Stimulated activated CD4-positive, alpha-beta T cell treated with anti-CD3 and anti-CD28 coated beads, Interleukin-15, amount 100 ng/mL, for 48 hours (primary cell): Measurements from ENCODE around the gene TDRD12.

Experiments
- DNase-seq, 2 donors: peaks; one replicate each; pipeline ENCODE4 v3.0.0-alpha.2; 2020; ENCODE audit warnings: low read depth in 2 of 2

Gene TDRD12, protein sequence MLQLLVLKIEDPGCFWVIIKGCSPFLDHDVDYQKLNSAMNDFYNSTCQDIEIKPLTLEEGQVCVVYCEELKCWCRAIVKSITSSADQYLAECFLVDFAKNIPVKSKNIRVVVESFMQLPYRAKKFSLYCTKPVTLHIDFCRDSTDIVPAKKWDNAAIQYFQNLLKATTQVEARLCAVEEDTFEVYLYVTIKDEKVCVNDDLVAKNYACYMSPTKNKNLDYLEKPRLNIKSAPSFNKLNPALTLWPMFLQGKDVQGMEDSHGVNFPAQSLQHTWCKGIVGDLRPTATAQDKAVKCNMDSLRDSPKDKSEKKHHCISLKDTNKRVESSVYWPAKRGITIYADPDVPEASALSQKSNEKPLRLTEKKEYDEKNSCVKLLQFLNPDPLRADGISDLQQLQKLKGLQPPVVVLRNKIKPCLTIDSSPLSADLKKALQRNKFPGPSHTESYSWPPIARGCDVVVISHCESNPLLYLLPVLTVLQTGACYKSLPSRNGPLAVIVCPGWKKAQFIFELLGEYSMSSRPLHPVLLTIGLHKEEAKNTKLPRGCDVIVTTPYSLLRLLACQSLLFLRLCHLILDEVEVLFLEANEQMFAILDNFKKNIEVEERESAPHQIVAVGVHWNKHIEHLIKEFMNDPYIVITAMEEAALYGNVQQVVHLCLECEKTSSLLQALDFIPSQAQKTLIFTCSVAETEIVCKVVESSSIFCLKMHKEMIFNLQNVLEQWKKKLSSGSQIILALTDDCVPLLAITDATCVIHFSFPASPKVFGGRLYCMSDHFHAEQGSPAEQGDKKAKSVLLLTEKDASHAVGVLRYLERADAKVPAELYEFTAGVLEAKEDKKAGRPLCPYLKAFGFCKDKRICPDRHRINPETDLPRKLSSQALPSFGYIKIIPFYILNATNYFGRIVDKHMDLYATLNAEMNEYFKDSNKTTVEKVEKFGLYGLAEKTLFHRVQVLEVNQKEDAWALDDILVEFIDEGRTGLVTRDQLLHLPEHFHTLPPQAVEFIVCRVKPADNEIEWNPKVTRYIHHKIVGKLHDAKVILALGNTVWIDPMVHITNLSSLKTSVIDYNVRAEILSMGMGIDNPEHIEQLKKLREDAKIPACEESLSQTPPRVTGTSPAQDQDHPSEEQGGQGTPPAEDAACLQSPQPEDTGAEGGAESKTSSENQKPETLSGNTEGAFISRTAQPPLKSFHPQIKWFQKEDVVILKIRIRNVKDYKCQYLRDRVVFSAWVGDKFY (N-terminal part only)

DNA sequence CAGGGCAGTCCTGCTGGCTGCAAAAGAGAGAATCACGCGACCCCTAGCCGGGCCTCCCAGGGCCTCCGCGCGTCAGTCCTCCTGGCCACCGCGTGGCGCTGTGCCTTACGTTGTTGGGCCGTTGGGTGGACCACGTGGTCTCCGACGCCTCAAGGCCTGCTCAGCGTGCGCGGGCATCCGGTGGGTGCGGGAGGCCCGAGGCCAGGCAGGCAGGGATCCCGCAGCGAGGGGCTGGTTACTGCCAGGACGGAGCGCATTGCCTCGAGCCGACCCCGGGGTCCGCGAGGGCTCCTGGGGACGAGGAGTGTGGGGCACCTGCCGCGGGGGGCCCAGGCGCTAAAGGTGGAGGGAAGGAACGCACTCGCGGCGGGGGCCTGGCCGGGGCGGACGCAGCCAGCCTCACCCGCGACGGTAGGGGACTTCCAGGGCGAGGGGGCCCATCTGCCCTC is at the start of gene TDRD12:
TDRD12 (plus strand) TSS at position 157 of the 449 bp plus-strand sequence. CDS start 306 bp downstream, outside the sequence.
- DNase-seq: no peak

DNA sequence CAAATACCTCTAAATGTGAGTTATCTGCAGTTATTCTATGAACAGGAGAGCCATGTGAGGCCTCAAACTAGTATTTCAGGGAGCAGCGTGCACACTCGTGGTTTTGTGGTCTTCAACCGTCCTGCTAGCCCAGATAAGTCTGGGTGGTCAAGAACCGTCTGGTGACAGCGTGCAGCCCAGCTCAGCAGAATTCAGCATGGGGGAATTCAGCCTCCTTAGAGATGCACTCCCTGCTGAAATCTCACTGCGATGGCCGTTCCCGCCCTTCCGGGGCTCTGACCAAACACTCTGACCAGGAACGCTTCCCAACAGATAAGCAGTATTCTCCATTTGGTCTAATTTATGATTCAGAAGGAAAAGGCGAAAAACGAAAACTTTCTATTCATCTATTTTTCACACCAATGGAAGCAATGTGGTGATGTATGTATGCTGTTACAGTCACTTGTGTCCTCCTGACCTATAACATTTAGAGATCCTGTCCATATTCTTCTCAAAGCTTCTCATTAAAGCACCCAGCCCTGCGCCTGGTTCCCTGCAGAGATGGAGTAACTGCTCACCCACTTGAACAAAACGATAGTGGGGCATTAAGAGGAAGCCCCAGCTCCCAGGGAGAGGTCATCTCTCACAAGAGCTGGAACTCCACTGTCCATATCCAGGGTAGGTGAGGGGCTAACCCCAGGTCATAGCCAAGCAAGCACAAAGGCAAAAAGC is 47.5 kb upstream of the TDRD12 start:
- no peak for DNase-seq

DNA sequence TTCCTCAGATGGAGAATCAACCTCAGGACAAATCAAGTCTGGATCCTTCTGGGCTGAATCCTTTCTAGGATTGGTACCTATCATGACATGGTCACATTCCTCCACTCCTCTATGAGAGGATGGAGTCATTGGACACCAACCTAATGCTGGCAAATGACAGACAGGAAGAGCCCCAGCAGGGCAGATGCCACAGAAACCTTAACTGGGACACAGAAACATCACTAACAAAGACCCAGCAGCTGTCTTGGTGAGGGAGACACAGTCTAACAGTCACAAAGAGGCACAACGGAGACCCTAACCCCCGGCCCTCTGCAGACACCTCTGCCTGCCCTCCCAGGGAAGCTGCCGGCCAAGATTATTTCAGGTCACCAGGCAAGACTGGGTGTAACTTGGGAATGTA is 46.7 kb upstream of the TDRD12 start:
- DNase-seq: no peak

DNA sequence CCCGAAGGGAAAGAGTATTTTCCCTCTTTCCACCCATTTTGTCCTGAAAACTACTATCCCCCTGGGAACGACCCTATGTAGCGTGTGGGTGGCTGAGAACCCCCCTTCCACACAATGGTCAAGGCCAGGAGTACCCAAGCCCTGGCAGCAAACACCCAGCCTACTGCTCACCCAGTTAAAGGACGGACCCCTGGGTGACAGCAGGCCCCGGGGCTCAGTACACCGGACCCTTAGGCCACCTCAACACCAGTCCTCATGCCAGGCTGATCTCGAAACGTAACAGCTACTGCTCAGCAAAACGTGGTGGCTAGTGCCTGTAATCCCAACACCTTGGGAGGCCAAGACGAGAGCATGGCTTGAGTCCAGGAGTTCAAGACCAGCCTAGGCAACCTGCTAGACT is 46.0 kb upstream of the TDRD12 start:
- DNase-seq: no peak

DNA sequence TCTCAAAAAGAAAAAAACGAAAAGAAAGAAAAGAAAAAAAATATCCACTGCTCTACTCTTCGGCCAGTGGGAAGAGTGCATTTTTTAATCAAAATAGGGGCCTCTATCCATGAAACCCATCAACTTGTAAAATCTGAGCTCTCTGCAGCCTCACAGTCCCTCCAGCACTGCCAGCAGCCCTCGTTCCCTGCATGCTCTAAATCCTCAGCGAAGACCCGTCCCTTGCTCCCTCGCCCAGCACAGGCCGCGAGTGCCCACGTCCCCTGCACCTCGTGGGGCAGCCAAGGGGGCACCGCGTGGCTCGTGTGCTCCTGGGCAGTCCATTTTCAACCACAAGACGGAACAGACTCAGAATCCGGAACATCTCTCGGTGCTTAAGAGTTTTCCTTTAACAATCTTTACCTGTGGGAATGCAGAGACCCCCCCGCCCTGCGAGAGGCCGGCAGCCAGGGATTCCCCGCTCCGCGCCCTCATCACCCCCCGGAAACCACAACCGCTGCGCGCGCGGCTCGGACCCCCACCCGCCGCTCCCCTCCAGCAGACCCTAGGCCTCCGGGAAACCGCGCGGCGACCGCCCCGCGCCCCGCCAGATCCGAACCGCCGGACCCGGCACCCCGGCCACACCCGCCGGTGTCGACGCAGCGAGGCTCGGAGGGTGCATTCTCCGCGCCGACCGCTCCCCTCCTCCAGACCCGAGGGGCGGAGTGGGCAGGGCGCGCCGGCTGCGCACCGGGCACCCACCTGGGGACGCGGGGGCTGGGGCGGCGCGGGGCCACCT is 45.2 kb upstream of the TDRD12 start:
- DNase-seq: no peak

DNA sequence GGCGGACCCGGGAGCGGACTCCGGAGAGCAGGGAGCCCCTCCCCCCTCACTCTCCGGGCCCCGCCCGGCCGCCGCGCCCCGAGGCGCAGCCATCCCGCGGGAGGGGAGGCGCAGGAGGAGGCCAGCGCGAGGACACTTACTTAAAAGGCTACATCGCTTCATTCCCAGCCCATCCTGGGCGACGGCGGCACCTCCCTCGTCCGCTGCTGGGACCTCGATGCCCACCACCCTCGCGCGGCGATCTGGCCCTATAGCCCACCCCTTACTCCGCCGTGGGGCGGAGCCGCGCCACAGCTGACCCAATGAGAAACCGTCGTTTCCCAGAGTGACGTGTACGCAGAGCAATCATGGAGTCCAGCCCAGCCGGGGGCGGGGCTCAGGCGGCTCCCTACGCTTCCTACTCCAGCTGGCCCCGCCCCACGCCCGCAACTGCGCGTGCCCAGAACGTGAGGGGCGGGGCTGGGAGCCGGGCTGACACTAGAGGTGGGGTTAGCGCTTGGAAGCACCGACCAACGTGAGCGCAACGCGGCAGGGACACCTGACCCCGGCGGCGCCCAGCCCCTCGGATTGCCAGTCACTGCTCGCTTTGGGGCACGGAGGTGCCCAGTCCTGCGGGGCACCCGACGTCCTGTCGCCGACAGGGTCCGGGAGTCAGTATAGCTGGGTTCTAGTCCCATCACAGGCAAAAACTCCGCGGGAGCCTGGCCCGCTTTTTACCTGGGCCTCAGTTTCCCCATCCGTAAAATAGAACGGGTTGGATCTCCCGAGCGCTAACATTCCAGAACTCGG is 44.4 kb upstream of the TDRD12 start, which contains the start of gene ANKRD27:
ANKRD27 (minus strand) TSS at position 250 of the 789 bp plus-strand sequence. CDS start 16,165 bp downstream, outside the sequence.
- DNase-seq: peak; percentile 95 to 97

DNA sequence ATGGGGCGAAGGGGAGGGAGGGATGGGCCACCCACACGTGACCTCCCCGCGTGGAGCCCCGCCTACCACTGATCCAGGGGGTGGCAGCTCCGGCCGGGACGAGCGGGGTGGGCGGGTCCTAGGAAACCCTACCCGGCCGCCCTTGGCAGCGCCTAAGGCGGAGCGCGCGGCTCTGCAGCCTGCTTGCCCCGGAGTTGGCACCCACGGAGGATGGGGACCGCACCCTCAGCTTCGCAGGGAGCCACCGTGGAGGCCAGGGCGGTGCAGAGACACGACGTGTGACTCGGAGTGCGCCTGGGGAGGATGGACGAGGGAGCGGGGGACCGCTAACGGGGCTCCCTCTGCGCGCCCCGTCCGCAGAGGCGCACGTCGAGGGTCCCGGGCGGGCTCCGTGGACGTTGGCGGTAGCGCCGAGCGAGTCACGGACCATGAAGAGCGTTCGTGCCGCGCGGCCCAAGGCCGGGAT is 43.8 kb upstream of the TDRD12 start, which contains the start of gene RGS9BP:
RGS9BP (plus strand) TSS at position 129 of the 466 bp plus-strand sequence. CDS start 416 bp downstream, outside the sequence.
- peak in 1 of 2 donors; percentile 30 for DNase-seq

DNA sequence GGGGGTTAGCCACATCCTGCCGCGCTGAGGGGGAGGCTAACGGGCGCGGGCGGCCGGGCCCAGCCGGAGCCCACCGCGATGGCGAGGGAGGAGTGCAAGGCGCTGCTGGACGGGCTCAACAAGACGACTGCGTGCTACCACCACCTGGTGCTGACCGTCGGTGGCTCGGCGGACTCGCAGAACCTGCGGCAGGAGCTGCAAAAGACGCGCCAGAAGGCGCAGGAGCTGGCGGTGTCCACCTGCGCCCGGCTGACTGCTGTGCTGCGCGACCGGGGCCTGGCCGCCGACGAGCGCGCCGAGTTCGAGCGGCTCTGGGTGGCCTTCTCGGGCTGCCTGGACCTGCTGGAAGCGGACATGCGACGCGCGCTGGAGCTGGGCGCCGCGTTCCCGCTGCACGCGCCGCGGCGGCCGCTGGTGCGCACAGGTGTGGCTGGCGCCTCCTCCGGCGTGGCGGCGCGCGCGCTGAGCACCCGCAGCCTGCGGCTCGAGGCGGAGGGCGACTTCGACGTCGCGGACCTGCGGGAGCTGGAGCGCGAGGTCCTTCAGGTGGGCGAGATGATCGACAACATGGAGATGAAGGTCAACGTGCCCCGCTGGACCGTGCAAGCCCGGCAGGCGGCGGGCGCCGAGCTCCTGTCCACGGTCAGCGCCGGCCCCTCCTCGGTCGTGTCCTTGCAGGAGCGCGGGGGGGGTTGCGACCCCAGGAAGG is 43.2 kb upstream of the TDRD12 start:
- DNase-seq: no peak

DNA sequence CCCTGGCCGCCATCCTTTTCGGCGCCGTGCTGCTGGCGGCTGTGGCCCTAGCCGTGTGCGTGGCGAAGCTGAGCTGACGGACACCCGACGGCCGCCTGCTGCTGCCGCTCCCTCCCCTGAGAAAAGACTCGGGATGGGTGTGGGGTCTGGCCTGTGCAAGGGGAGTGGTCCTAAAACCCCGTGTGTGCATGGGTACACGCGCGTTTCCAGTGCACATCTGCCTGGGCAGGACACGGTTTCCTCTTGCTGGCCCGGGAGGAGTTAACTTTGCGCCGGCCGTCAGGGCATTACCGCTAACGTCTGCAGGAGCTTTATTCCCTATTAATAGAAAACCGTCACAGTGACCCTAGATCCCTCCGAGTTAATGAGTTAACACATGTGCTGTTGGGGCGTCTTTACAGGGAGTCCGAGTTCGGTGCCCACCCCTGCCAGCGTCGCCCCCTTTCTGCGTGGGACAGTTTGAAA is 42.6 kb upstream of the TDRD12 start:
- DNase-seq: no peak

DNA sequence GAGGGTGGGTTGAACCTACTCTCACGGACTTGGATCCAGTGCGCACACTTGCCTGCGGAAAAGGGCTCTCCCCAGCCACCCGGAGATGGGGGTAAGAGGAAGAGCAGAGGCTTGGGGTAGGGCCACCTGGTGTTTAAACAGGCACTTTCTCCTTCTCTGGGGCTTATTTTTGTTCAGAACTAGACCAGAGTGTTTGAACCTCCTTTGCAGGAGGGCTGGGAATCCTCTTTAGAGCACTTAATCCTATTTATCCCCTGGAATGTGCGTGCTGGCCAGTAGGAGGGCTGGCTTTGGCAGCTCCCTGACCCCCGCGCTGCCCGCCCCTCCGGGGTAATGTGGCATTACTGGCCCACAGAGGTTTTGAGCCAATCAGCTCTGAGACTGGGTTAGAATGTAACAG is 41.9 kb upstream of the TDRD12 start:
- no peak for DNase-seq

DNA sequence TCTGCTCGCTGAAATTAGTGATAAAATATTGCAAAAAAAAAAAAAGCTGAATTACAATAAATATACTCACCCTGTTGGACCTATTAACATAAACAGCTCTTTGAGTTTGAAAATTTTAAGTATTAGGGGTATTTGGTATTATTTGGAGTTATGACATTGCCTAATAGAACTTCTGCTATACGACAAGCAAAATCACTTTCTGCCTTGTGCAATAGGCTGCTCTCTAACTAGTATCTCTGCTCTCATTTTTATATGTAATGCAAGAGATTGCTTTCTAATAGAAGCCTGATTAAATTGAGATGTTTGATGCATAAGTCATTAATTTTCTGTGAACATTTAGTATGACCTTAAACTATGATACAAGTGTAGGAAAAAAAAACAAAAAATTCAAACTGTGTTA is 38.6 kb upstream of the TDRD12 start:
- DNase-seq: no peak

DNA sequence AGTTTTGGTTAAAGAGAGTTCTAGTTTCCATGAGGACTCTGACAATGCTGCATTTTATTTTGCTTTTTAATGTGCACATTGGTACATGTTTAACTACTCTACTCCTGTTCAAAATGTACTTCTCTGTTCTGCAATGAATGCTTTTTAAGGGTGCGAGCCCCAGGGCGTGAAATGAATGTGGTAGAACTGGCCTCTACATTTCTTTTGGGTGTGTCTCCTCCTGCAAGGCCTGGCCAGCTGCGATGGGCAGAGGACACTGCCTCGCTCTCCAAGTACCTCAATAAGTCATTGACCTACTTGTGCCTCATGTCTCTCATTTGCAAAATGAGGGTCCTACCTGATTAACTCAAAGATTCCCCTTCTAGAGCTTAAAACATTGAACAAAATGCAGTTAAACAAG is 37.2 kb upstream of the TDRD12 start:
- DNase-seq: no peak

DNA sequence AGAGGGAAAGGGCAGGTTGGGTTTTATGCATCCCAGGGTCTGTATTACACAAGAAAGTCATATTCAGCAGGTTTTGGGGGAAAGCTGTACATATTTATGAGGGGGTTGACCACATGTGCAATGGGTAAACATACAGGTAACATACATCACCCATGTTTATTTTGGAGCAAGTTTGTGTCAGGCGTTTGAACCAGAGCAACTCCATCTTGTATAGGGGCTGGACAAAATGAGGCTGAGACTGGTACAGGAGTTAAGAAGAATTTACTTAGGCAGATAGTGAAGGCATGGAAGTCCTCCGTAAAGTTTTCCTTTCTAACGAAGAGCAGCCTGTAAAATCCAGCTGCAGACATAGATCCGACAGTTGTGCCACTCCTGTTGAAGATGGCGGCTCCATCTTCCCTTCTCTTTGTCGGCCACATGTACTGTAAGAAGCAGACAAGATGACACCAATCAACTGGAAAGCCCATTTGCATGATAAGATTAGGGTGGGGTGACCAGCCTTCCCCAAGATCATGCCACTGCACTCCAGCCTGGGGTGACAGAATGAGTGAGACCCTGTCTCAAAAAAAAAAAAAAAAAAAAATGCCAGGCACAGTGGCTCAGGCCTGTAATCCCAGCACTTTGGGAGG is 32.6 kb upstream of the TDRD12 start:
- no peak for DNase-seq

DNA sequence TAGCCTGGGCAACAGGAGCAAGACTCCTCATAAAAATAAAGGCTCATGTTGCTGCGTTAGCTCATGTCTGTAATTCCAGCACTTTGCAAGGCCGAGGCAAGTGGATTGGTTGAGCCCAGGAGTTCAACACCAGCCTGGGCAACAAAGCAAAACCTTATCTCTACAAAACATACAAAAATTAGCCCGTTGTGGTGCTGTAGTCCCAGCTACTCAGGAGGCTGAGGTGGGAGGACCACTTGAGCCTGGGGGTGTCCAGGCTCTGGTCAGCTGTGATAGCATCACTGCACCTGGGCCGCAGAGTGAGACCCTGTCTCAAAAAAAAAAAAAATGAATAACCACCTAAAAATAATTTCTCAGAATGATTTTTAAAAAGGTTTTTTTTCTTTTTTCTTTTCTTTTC is 31.9 kb upstream of the TDRD12 start:
- no peak for DNase-seq

DNA sequence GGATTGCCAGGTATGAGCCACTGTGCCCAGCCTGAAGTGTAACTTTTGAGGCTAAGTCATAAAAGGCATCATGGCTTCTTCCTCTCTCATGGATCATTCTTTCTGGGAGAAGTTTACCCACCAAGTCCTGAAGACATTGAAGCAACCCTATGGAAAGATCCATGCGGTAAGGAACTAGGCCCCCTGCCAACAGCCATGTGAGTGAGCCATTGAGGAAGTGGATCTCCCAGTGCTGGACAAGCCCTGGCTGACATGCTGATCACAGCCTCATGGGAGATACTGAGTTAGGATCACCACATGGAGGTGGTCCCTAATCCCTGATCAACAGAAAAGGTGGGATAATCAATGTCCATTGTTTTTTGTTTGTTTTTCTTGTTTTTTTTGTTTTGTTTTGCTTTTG is 31.3 kb upstream of the TDRD12 start:
- no peak for DNase-seq

DNA sequence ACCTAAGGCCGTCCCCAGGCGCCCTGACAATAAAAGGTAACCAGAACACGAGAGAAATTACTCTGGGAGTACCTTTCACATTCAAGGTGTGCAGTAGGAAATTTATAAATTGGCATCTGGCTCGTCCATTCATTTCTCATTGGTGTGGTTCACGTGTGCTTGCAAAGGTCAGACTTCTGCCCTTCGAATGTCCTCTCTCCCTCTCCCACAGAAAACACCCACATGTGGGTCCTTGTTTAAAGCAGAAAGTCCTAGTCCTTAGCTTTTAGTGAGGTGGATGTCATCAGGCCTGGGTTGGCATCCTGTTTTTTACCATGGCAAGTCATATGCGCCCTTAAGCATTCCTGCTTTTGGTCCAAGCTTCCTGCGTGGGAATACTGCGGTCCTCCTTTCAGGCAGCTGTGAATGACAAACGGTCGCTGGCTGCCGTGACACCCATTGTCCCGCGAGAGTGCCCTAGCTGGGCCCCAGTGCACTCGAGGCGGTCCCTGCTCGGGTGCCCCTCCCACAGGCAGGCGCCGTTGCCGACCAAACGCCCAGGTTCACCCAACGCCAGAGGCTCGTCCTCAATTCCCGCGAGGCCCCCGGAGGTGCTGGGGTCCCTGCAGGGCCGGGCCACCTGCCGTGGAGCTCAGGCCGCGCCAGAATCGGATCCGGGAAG is 28.1 kb upstream of the TDRD12 start, which contains the start of gene NUDT19:
NUDT19 (plus strand) TSS at position 531 of the 661 bp plus-strand sequence. CDS start 140 bp downstream, outside the sequence.
- DNase-seq: peak; percentile 78
